Fibroblast of villous mesenchyme (primary cell): ENCODE results near the gene COG8. TPM values are rescaled to one million over a fixed set of nuclear protein-coding genes. Genes with fewer than 3 reads are reported as not detected.
"Not testable (repeated sequence)": the region's sequence is repeated elsewhere in the genome, so short reads cannot be mapped to it uniquely, and the experiment has no call there.

Experiments used
- DNase-seq: peaks from one replicate; pipeline ENCODE4 v3.0.0-alpha.2; 2010; ENCODE audit warnings: low read depth
- H3K4me3 ChIP-seq: 2 replicates; pipeline ENCODE4 v1.5.1; 2011; ENCODE audit warnings: low read depth, mild to moderate bottlenecking, low read length
- total RNA-seq: library from RNA; depleted of rRNA; stranded (reverse); fragments of >200 nt; gene quantifications from 2 replicates; pipeline ENCODE4 v1.2.3, GENCODE V29; 2012
- TF ChIP-seq, protein P1 (sequence below): IDR thresholded peaks from 2 replicates; pipeline ENCODE4 v1.5.1; 2012; ENCODE audit warnings: low read depth, mild to moderate bottlenecking, low read length; ENCODE audit not compliant: insufficient read depth

COG8 gene
- total RNA-seq, 1 donor = 36.3 TPM

GRCh38 chr16:69307091-69307490 is 32.3 kb downstream of the COG8 start:
- H3K4me3 ChIP-seq = no peak overlapping the region
- no peak for DNase-seq
- TF ChIP-seq, protein P1, sequence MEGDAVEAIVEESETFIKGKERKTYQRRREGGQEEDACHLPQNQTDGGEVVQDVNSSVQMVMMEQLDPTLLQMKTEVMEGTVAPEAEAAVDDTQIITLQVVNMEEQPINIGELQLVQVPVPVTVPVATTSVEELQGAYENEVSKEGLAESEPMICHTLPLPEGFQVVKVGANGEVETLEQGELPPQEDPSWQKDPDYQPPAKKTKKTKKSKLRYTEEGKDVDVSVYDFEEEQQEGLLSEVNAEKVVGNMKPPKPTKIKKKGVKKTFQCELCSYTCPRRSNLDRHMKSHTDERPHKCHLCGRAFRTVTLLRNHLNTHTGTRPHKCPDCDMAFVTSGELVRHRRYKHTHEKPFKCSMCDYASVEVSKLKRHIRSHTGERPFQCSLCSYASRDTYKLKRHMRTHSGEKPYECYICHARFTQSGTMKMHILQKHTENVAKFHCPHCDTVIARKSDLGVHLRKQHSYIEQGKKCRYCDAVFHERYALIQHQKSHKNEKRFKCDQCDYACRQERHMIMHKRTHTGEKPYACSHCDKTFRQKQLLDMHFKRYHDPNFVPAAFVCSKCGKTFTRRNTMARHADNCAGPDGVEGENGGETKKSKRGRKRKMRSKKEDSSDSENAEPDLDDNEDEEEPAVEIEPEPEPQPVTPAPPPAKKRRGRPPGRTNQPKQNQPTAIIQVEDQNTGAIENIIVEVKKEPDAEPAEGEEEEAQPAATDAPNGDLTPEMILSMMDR = no peak

- TF ChIP-seq, protein P1 = no peak
- no peak overlapping the region for H3K4me3 ChIP-seq
- DNase-seq = no peak
Observed at GRCh38 chr16:69306031-69306430, 33.3 kb downstream of the COG8 start.

DNA sequence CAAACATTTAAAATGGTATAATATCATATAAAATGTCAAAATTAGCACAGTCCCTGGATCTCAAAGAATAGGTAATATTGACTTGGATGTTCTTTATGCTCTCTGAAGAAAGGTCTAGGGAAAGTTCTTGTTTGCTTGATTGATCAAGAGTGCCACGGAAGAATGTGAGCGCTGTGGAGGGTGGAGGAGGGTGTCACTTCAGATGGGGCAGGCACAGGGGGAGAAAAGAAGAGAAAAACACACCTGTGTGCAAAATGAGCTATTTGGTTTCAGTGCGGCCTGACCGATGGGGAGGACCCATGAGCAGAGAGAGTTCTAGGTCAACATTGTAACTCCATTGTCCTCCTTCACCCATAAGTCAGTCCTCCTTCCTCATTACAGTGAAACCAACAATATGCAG is 37.1 kb downstream of the COG8 start:
- DNase-seq = no peak
- no peak overlapping the region for H3K4me3 ChIP-seq
- TF ChIP-seq, protein P1 = no peak

DNA sequence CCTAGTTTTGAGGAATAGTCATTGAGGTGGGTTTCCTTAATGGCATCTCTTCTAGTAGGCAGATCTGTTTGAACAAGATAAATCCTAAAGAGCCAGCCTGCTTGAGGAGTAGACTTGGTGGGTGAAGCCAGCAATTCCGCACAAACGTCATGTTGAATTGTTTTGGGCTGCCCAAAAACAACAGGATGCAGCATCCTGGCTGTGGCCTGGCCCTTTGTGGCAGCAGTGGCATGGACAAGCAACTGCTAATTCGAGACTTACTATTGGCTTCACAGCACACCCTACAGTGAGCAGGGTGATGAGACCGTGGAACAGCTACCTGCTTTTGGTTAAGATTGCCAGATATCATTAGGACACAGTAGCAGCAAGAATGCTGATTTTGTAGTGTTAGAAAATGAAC is 37.5 kb downstream of the COG8 start:
- TF ChIP-seq, protein P1 = no peak
- no peak for DNase-seq

DNA sequence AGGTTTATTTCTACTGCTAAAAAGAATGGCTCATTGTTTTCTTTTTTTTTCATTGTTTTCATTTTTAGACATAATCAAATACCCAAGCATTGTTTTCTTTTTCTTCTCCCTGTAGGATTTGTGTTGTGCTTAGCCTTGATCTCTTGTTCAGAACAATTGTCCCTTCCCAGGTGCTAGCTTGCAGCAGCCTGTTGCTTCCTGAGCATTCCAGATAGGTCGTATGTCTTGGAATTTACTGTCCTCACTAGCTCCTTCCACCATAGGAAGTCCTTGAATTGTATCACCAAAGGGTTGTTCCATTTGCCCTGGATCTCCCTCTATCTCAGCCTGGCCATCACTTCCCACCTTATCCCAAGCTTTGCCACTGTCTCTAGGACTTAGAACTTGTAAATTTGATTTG is 38.2 kb downstream of the COG8 start:
- H3K4me3 ChIP-seq = no peak overlapping the region
- TF ChIP-seq, protein P1 = no peak
- DNase-seq = no peak

More for the DNA sequence above, 37.5 kb downstream of the COG8 start:
- no peak overlapping the region for H3K4me3 ChIP-seq

DNA sequence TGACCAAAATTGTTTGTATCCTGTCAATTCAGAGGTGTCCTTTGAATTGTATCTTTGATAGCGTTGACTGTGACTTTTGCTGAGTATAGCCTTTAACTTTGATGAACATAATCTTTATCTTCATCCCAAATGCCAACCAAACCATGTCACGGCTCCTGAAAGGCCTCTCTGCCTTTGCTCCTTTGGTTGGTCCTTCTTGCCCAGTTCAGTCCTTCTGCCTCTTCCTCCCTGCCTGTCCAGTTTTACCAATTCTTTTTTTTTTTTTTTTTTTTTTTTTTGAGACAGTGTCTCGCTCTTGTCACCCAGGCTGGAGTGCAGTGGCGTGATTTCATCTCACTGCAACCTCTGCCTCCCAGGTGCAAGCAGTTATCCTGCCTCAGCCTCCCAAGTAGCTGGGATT is 41.1 kb downstream of the COG8 start:
- TF ChIP-seq, protein P1 = no peak
- no peak for DNase-seq
- no peak overlapping the region for H3K4me3 ChIP-seq

DNA sequence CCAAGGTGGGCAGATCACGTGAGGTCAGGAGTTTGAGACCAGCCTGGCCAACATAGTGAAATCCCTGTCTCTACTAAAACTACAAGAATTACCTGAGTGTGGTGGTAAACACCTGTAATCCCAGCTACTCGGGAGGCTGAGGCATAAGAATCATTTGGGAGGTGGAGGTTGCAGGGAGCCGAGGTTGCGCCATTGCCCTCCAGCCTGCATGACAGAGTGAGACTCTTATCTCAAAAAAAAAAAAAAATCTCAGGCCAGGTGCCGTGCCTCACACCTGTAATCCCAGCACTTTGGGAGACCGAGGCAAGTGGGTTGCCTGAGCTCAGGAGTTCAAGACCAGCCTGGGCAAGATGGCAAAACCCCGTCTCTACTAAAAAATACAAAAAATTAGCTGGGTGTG is 42.6 kb downstream of the COG8 start:
- not testable (repeated sequence) for H3K4me3 ChIP-seq, DNase-seq
